ENCODE measurements around the gene WDR33. TPM values are rescaled to one million over a fixed set of nuclear protein-coding genes. Genes with fewer than 3 reads are reported as not detected.

The WDR33 gene
- polyA plus RNA-seq, 3 donors = 49.5 to 55.7 (median 52.9) TPM

DNA sequence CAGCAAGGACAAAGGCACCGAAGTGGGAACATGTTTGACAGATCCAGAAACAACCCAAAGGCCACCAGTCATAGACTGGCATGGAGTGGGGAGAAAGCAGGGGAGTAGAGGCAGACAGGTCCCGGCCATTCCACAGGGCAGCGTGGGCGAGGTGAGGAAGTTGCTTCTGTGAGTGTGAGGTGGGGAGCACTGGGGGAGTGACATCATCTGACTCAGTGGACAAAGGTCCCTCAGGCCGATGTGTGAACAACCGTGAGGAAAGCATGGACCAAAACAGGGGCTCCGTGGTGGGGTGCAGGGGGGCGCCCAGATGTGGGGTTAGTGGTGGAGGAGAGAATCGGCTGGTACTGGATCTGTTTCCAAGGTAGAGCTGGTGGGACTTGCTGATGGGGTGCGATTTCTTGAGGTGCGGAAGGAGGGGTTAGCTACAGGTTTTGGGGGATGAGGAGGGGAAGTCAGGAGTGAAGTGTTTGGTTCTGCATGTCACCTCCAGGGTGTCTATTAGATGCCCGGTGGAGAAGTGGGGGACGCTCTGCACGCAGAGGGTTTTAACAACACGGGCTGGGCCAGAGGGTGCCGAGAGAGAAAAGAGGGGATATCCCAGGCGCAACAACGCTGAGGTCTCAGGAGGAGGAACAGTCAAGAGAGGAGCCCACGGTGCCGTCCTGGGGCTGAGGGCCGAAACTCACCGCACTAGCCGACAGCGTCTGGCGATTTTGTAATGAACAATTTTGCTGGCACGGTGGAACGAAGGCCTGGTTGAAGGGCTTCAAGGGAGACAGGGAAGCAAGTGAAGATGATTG lies 112.2 kb downstream of the WDR33 start:
- no peak for DNase-seq

DNA sequence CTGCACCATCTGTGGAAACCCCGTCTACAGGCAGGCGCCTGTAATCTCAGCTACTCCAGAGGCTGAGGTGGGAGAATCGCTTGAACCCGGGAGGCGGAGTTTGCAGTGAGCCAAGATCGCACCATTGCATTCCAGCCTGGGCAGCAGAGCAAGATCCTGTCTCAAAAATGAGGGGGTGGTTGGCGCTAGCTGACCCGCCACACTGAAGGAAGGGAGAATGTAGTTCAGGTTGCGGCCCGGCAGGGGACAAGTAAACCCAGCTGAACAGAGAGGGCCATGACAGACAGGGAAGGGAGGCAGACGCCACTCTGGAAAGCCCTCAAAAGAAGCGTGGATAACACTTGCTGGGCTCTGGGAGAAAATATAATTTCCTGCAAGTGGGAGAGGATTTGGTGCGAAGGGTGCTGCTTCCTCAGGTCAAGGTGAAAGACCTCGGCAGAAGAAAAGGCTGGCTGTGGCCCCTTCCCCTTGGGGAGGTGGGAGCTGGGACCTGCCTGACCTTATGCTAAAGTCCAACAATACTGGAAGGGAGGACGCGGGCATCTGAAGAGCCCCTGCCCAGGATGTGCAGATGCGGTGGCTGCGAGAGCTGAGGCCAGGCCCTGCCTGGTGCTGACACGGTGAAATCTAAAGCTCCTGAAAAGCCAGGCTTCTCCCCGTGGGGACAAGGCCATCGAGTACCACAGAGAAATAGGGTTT lies 113.3 kb downstream of the WDR33 start:
- DNase-seq = no peak

DNA sequence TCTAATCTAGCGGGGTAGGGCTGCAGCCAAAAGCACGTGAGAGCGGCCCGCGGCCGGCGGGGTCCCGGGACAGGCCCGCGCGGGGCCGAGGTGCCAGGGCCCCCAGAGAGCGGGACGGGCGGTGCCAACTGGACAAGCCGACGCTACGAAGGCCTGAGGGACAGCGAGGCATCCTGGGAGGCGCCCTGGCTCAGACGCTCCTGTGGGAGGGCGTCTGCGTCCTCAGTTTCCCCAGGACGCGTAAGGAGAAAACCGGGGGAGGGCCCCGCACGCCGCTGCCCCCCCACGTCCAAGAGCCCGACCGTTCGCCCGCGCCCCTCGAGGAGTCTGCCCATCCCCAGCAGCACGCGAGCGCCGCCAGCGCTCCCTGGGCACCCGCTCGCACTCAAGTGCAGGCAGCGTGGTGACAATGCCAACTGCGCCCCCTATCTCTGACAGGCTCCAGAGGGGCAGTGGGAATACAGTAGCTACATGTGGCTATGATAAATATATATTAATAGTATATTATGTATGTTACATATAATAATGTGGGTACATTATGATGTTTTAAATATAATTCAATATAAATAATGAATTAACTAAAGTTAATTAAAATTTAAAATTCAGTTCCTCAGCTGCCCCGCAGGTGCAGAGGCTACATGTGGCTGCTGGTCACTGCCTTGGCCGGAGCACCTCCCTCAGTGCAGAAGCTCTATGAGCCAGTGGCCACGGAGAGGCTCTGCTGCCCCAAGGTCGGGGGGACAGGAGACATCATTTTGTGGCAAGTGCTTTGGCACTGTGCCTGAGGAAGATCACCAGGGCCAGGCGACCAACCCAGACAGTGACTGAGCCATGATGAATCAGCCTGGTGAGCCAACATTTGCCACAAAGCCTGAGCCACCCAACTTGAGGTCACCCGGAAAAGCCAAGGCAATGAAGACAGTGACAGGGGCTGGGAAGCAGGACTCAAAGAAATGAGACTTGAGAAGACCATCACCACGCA lies 115.2 kb downstream of the WDR33 start:
- peak; percentile 53 for DNase-seq

DNA sequence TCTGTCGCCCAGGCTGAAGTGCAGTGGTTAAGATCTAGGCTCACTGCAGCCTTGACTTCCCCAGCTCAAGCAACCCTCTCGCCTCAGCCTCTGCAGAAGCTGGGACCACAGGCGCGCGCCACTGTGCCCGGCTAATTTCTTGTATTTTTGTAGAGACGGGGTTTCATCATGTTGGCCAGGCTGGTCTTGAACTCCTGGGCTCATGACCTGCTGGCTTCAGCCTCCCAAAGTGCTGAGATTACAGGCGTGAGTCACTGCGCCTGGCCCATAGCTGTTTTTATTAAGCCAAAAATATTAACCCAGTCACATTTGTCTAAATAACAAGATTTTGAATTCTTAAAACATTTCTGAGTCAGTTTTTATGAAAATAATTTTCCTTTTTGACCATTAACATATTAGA lies 116.0 kb downstream of the WDR33 start:
- DNase-seq = no peak

GRCh38 chr2:127690696-127691095 lies 120.3 kb downstream of the WDR33 start:
- DNase-seq = no peak

GRCh38 chr2:127688405-127688804 lies 122.6 kb downstream of the WDR33 start:
- DNase-seq = no peak

- DNase-seq = no peak
Observed at GRCh38 chr2:127685410-127686080, 125.4 kb downstream of the WDR33 start.

DNA sequence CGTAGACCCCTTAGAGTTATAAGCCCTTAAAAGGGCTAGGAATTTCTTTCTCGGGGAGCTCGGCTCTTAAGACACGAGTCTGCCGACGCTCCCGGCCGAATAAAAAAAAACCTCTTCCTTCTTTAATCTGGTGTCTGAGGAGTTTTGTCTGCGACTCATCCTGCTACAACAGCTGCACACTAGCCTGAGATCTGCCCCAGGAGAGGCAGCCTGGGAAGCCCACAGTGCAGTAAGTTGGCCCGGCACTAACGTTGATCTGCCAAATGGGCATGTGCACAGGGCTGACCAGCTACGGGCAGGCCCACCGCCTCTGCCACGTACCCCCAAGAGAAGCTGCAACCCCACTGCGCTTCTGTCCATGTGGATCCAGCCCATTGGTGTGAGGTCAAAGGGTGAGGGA lies 127.2 kb downstream of the WDR33 start:
- no peak for DNase-seq

GRCh38 chr2:127683056-127683455 lies 127.9 kb downstream of the WDR33 start:
- DNase-seq = no peak

- DNase-seq = no peak
Observed at GRCh38 chr2:127681976-127682857, 128.8 kb downstream of the WDR33 start.

DNA sequence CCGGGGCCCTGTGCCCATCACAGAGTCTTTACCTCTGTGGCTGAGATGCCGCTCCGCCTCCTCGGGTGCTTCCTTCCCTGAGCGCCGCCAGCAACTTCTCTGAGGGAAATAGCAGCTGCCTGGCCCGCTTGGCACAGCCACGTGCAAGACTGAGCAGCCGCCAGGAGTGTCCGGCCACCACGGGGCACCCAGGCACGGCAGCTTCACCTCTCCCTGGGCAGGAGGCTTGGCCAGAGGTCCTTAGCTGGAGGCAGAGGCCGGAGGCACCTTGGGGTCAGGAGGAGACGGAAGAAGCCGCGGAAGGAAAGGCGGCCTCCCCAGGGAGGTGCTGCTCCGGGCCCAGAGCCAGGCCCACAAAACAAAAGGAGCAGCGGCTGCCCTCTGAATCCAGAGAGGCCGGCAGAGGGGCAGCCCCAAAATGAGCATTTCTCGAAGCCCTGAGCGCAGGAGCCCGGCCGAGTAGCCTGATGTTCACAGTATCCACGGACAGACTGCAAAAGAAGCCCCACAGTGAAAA lies 129.6 kb downstream of the WDR33 start:
- no peak for DNase-seq

DNA sequence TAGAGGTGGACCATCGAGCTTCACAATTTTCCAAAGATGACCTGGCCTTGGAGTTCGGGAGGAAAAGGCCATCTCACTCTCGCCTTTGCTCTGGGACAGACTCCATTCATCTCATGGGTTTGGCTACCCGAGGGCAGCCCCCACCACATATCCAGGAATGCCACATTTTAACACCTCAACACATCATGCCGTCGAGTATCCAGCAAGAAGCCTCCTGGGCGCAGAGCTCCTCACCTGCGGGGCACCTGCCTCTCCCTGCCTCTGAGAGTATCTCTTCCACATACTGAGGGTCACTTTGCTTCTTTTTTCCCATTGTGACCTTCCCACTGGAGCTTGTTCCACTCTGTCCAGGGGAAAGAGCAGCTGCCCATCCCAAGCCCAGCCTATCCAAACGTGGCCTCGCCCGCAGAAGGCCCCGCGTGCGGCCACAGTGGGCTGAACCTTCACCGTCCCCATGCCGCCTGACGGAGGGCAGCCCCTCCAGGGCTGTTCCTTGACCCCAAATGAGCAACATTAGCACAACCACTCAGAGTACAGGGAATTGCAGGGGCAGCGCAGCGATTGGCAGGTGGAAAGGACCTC lies 130.2 kb downstream of the WDR33 start:
- DNase-seq = no peak

GRCh38 chr2:127679680-127680361 lies 131.2 kb downstream of the WDR33 start:
- DNase-seq = no peak

DNA sequence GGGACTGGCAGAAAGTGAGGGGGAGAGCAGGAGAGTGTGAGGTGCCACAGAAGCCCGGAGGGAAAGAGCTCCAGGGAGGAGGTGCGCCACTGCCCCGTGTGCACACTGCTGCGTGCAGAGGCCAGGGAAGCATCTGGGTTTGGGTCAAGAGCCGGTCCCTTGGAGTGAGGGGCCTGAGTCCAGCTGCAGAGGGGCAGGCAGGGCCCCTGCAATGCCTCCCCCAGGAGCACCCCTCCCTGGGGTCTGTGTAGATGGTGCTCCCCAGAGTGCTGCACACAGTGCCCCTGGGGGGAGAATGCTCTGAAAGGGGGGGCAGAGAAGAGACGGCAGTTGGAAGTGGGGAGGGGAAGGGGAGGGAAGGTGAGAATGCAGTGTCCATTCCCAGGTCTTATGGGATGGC lies 132.0 kb downstream of the WDR33 start:
- DNase-seq = no peak

- no peak for DNase-seq
Observed at GRCh38 chr2:127678531-127678930, 132.4 kb downstream of the WDR33 start.

DNA sequence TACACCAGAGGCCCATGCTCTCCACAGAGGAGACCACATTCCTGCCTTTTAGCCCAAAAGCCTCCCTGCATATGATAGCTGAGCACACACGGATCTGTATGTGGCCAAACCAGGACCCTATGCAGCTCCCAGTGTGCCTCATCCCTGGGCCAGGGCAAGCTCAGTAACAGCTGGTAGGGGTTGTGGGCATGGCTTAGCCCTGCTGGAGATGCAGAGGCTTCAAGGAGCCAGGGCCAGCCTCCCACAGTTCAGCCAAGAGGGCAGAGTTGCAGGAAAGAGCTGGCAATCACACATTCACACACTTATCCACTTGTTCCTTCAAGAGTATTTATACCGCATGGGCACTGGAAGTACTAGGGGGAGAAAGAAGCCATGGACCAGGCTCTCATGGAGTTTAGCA lies 134.1 kb downstream of the WDR33 start:
- DNase-seq = no peak

DNA sequence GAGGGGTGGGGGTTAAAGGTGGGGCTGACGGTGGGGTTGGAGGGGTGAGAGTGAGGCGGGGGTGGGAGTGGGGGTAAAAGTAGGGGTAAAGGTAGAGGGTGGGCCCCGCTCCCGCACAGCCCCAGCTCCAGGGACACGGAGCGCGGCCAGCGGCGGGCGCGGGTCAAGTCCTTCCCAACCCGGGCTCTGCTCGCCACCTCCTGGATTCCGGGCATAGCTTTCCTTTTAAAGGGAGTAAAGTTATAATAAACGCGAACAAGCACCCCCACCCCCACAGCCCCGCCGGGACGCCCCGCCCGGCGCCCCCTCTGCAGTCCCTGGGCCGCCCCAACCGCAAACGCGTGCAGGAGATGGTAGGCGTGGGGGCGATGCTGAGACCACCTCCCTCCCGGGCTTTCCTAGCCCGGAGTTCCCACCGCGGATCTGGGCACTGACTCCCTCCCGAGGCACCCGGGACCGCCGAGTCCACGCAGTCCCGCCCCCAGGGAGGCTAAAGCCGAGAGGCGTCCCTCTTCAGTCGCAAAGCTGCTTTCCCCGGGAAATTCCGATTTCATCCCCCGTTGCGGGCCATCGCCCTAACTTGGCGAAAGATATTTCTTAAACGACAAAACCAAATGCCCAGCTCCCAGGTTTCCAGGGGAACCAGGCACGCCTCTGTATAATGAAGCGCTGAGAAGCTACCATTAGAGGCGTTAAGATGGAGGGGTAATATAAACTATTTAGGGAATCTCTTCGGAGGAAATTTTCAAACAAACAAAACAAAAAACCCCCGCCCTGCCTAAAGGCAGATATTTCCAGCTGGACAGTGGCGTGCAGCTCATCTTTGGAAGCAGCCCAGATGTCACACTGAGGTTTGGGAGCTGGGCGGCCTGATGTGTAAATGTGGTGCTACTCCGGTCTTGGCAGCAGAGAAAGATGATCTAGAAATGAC lies 135.4 kb downstream of the WDR33 start, which contains the start of gene LIMS2:
LIMS2 (minus strand) TSS at position 200 of the 931 bp plus-strand sequence. CDS start 506 bp downstream, outside the sequence.
- no peak for DNase-seq
